Stimulated activated CD4-positive, alpha-beta T cell treated with anti-CD3 and anti-CD28 coated beads, Interleukin-1b, Interleukin-23, amount 100 ng/mL, for 48 hours (primary cell): Measurements from ENCODE around the gene FES.

Source experiments
- DNase-seq: peaks from one replicate; pipeline ENCODE4 v3.0.0-alpha.2; 2020

FES gene

DNA sequence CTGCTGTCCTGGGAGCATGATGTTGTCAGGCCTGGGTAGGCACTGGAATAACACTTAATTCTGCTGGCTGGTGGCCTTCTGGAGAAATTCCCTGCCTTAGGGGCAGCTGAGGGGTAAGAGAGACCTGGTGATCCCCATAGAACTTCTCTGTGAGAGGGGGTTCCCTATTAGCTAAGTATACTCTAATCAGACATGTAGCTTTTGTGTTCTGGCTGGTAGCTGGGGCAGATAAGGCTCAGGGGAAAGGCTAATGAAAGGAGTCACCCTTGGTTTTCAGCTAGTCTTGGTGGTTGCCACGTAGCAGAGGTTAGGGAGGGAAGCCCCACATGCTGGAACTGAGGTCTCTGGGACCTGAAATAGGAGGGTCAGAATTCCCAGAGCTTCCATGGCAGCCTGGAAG, 49.0 kb downstream of the FES start:
- no peak for DNase-seq

DNA sequence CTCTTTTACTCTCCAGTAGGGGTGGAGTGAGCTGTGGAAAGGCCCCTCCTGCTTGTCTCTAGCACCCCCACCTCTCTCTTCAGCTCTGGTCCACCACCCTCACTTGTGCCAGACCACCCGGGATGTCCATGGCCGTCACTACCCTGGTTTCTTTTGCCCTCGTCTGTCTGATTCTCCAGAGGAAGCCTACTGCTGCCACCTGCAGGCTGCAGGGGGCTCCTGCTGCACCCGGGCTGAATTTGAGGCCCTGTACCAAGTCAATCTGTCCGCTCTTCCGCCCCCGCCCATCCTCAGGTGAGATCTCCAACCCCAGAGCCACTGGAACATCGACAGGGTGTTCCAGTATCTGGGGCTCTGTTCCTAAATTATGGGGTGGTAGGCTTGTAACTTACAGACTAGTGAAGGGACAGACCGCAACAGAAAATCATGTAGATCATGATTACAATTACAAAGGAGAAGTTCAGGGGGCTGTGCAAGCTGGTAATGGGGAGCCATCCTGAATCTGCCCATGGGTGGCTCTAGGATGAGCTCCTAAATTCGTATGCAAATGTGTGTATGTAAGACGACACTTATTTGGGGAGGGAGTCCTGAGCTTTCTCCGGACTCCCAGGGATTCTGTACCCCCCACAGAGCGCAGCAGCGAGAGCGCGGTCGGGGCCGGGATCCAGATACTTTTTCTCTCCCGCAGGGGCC, 50.1 kb downstream of the FES start:
- DNase-seq = peak; percentile 88

DNA sequence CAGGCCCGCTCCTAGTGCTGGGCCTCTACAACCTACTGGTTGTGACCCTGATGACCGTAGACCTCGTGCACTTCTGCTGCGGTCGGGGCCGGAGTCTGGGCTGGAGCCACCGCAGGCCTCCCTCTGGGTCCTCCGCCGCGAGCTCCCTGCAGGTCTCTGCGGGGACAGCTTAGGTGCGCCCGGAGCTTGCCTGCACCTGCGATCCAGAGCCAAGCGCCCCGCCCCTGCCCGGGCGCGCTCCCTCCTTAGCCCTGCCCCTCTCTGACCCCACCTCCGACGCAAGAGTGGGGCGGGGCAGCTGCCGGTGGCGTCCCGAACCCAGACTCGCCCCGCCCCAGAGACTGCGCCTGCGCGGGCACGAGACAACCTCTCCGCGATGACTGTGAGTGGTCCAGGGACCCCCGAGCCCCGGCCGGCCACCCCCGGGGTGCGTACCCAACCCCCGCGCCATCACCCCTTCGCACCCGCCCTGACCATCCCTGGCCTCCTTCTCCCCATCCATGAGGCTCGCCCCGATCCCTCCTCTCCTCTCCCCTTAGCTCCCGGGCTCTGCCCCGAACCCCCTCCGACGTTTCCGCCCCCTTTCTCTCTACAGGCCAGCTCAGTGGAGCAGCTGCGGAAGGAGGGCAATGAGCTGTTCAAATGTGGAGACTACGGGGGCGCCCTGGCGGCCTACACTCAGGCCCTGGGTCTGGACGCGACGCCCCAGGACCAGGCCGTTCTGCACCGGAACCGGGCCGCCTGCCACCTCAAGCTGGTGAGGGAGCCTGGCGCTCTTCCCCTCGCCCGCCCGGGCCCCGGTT, 50.8 kb downstream of the FES start, which contains the start of gene UNC45A:
Gene UNC45A, plus strand, starts transcription at position 337 of the 803 bp plus-strand sequence. Its CDS starts 40 bp downstream, at position 377.
- peak; percentile 94 for DNase-seq

DNA sequence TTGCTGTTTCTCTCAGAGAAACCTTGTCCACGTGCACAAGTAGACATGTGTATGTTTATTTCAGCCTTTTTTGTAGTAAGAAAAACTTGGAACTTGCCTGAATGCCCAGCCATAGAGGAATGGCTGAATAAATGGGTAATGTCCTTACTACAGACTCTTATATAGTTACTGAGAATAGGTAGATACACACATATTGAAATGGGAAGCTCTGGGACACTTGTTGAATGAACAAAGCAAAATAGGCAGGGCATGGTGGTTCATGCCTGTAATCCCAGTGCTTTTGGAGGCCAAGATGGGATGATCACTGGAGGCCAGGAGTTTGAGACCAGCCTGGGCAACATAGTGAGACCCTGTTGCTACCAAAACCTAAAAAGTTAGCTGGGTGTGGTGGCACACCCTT, 52.5 kb downstream of the FES start:
- no peak for DNase-seq

DNA sequence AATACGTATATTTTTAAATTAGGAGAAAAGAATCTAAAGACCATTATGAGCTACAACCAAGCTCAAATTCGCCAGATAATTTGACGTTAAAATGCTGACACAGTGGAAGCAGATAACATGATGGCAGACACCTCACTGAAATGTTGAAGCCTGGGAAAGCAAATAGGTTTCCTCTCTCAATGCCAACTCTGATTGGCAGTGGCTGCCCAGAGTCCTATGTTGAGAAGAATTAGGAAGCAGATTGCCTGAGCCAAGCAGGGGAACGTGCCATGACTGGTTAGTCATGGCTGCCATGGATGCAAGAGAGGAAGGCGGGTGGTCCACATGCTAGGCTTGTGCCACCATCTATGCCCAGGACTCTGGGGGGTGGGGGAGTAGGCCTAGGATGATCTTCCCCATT, 54.0 kb downstream of the FES start:
- no peak for DNase-seq

DNA sequence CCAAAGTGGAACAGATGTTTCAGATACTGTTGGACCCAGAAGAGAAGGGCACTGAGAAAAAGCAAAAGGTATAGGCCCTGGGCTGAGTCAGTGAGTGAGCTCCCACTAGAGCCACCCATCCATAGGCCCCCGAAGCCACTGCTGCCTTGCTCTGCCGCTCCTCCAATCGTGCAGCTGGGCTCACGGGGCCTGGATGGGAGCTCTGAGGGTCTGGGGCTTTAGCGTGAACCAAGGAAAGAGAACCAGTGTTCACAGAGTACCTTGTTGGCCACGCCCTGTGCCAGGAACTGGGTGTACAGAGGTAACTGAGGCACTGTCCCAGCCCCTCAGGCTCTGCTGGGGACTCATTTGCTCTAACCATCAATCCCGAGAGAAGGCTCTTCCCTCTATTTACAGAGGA, 55.5 kb downstream of the FES start:
- no peak for DNase-seq

DNA sequence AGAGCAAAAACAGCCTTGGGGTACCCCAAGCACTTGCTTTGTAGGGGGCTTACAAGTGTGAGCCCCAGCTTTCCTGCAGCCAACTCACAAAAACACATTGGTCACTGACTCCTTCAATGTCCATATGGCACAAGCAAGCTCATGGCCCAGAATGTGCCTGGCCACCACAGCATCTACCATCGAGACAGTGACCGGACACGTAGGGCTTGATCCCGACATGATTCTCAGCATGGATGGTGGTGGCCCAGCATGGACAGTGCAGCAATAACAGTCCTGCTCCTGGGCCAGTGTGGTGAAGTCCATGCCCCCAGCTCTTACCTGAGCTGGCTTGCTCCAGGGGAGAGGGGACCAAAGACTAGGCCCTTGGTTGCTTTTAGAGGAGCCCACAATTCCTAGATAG, 56.7 kb downstream of the FES start:
- DNase-seq = no peak

DNA sequence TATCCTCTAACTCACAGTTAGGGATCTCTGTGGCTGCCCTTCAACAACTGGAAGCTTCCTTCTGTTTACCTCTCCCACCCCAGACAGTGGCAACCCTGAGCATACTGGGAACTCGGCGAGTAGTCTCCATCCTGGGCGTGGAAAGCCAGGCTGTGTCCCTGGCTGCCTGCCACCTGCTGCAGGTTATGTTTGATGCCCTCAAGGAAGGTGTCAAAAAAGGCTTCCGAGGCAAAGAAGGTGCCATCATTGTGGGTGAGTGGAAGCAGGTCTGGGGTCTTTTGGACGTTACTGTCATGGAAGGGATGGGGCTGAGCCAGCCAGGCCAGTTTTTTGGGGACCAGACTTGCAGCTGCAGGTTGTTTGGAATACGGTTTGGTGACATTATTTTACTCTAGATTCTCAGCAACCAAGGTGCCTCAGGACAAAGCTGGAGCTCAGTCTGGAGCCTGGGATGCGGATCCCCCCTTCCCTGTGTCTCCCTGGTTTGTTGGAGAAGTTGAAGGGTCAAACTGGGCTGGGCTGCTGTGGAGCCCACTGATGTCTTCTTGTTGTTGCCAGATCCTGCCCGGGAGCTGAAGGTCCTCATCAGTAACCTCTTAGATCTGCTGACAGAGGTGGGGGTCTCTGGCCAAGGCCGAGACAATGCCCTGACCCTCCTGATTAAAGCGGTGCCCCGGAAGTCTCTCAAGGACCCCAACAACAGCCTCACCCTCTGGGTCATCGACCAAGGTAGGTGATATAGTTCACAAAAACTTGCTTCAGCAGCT, 58.2 kb downstream of the FES start:
- no peak for DNase-seq

DNA sequence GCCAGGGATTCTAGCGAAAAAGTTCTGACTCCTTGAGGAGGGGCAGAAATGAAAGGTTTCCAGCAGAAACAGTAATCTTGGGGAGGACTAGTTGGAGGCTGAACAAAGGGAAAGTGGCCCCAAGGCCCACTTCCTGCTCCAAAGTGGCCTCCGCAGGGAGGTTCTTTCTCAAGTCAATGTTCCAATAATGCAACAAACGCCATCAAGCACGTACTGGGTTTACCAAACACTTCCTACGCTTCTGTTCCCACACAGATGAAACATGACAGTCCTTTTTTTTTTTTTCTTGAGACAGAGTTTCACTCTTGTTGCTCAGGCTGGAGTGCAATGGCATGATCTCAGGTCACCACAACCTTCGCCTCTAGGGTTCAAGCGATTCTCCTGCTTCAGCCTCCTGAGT, 60.8 kb downstream of the FES start:
- DNase-seq = no peak
